Heart right ventricle (tissue), 16 donors: ENCODE data around the gene SLC35E4. TPM values are rescaled to one million over a fixed set of nuclear protein-coding genes. Genes with fewer than 3 reads are reported as not detected.
"Not testable (repeated sequence)": the region's sequence is repeated elsewhere in the genome, so short reads cannot be mapped to it uniquely, and the experiment has no call there.

Source experiments
- ATAC-seq, 8 donors: fragments of 200-7000 bp; cut with Tn5 transposase; one replicate each; pipeline ENCODE4 v1.9.1; 2020; ENCODE audit warnings: mild to moderate bottlenecking in 8 of 8, moderate library complexity in 8 of 8, moderate number of reproducible peaks in 1 of 8
- DNase-seq, 2 donors: peaks; one replicate each; pipeline ENCODE4 v3.0.0-alpha.2; 2020
- H3K27ac ChIP-seq, 10 donors: fragments of 200-600 bp; sonication (generic) in 2 of 10; one replicate each; pipeline versions ENCODE4 v1.5.0 to v1.8.0; 2020 to 2022; ENCODE audit warnings: mild to moderate bottlenecking in 3 of 10
- H3K27me3 ChIP-seq, 7 donors: fragments of 200-600 bp; one replicate each; pipeline ENCODE4 v1.8.0; 2021 to 2022; ENCODE audit warnings: mild to moderate bottlenecking in 2 of 7
- H3K36me3 ChIP-seq, 9 donors: fragments of 200-600 bp; sonication (generic) in 1 of 9; one replicate each; pipeline versions ENCODE4 v1.5.0 to v1.8.0; 2020 to 2022; ENCODE audit warnings: mild to moderate bottlenecking in 2 of 9
- H3K4me1 ChIP-seq, 9 donors: fragments of 200-600 bp; sonication (generic) in 1 of 9; one replicate each; pipeline versions ENCODE4 v1.5.0 to v1.8.0; 2020 to 2022; ENCODE audit warnings: mild to moderate bottlenecking in 4 of 9
- H3K4me3 ChIP-seq, 10 donors: fragments of 200-600 bp; sonication (generic) in 2 of 10; one replicate each; pipeline versions ENCODE4 v1.5.0 to v1.8.0; 2020 to 2022; ENCODE audit warnings: mild to moderate bottlenecking in 7 of 10, moderate library complexity in 2 of 10
- H3K9me3 ChIP-seq, 11 donors: fragments of 200-600 bp in 10 of 11; sonication (generic) in 2 of 11; one replicate each; pipeline versions ENCODE4 v1.5.0 to v1.8.0; 2013 to 2022; ENCODE audit warnings: mild to moderate bottlenecking in 2 of 11, control low read depth in 1 of 11, moderate library complexity in 1 of 11
- WGBS, 2 donors: extraction: QIAGEN DNeasy Blood & Tissue Kit; methylation state at CpG; one replicate each; pipeline ENCODE4 v1.1.7; 2013; ENCODE audit warnings: inconsistent platforms in 1 of 2; 5-methylcytosine and 5-hydroxymethylcytosine counted together
- intact Hi-C, 10 donors: fragments of 100-400 bp; cut with DNase I; formaldehyde crosslinking; loops; one replicate each; pipeline versions ENCODE4 v1.11.1 to v1.14.2; 2022
- polyA plus RNA-seq, 2 donors: library from polyadenylated mRNA; stranded (reverse); fragments of 200-250 nt; gene quantifications; one replicate each; pipeline ENCODE4 v1.2.3, GENCODE V29; 2013
- total RNA-seq, 10 donors: library from RNA; stranded (reverse); fragmentation: NEBNext Ultra II Directional in 3 of 10; extraction: Animal tissue kit (Norgen Biotek cat#: 25700) in 3 of 10; gene quantifications; one replicate each; pipeline versions ENCODE4 v1.2.1 to v1.2.4, GENCODE V29; 2021 to 2023
- TF ChIP-seq, protein P1 (sequence below), 9 donors: fragments of 200-600 bp; sonication (generic) in 2 of 9; IDR thresholded peaks; one replicate each; pipeline versions ENCODE4 v1.5.0 to v1.8.0; 2021 to 2022; ENCODE audit warnings: antibody characterized with exemption in 9 of 9, mild to moderate bottlenecking in 5 of 9, moderate library complexity in 1 of 9
- donor health status: Arrhythmogenic right ventricular cardiomyopathy.
- donor health status: ischemic (EF 13 %, LVEDD 7.1; RV severe dilation, severe dysfunction).
- donor health status: healthy with polysubstance abuse.
- donor health status: DM: no; HTN: yes; CAD: no.
- donor health status: DM: no; HTN: no; CAD: no.
- donor health status: ischemic (EF 25% LVEDD 6.9; RV normal size, moderate dysfunction).
- donor health status: ischemic (EF 25% LVEDD 5.7; RV mildly dilated, moderate dysfunction).
- donor health status: healthy.
- donor health status: DM: yes; HTN: yes; CAD: no.
- donor health status: Ischemic cardiomyopathy.
- donor health status: ischemic (EF 35%, LVEDD 5.7; RV mildly dilated, moderate dysfunction).
- donor health status: nonischemic (EF 11% LVEDD 7.7; RV severe dilation, severe dysfunction).
- donor health status: DM: yes; HTN: yes; CAD: no.
- donor health status: PGD.
- donor health status: ischemic (EF 29% LVEDD 5.4; RV normal size, mild dysfunction).
- donor health status: nonischemic (EF 23%, LVEDD 6.1; RV moderate dilation, normal function).

Gene SLC35E4
- total and polyA plus RNA-seq, 12 donors: 1.8 to 6.0 (median 3.3) TPM

DNA sequence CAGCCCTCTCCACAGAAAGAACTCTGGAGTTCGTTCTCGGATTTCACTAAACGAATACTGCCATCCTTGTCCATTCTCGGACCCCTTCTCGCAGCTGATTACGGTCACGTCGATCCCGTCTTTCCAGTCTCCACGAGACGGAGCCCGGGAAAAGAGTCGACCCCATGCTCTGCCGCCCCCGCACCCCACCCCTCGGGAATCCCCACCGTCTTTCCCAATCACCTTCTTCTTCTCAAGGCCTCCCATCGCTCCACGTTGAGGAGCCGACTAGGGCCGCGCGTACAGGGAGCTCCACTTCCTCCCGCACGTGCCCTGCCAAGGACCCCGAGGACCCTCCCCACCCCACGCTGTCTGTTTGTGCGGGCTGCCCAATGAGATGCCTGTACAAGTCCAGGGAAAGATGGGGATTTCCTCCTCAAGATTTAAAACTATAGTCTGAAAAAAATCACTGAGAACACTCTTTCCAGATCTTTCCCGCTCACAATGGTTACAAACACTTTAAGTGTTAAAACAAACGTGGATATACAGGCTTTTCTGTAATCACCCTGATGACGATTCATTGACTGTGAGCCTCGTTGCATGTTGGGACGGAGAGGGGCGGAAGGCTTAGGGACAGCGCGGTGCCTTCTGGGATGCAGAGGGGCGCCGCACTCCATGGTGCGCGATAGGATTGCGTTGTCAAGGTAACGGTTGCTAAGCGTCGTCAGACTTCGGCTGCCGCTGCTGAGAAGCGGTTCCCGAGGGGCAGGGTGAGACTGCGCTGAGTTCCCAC is 43.8 kb upstream of the SLC35E4 start, which contains the start of gene PES1:
TSS of gene PES1 (minus strand) at position 323 of the 772 bp plus-strand sequence. CDS start at position 246, 77 bp downstream.
- 0 to 1% methylated on average over 49 of the region's 49 CpGs for WGBS, 2 donors
- DNase-seq (peak; percentile 91 to 97), ATAC-seq (peak; percentile 99 to 100 (median 100))
- peak within 1 kb of the TSS in 9 of 10 donors; percentile 41 to 92 (median 81) for H3K27ac ChIP-seq
- H3K27me3 ChIP-seq: no peaks in the 10 kb centered on the region
- intact Hi-C loops: no loop called here
- TF ChIP-seq, protein P1, sequence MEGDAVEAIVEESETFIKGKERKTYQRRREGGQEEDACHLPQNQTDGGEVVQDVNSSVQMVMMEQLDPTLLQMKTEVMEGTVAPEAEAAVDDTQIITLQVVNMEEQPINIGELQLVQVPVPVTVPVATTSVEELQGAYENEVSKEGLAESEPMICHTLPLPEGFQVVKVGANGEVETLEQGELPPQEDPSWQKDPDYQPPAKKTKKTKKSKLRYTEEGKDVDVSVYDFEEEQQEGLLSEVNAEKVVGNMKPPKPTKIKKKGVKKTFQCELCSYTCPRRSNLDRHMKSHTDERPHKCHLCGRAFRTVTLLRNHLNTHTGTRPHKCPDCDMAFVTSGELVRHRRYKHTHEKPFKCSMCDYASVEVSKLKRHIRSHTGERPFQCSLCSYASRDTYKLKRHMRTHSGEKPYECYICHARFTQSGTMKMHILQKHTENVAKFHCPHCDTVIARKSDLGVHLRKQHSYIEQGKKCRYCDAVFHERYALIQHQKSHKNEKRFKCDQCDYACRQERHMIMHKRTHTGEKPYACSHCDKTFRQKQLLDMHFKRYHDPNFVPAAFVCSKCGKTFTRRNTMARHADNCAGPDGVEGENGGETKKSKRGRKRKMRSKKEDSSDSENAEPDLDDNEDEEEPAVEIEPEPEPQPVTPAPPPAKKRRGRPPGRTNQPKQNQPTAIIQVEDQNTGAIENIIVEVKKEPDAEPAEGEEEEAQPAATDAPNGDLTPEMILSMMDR (IDR thresholded peaks at IDR 0.05): peak in 1 of 9 donors; percentile 5
- peak within 1 kb of the TSS; percentile 51 to 94 (median 78) for H3K4me3 ChIP-seq
- H3K4me1 ChIP-seq: peaks cover 3 to 21% (median 19%) of the 10 kb centered on the region in 9 donors
- H3K9me3 ChIP-seq: no peaks in the 10 kb centered on the region
- peaks cover 0 to 29% (median 20%) of the 10 kb centered on the region in 9 donors for H3K36me3 ChIP-seq

DNA sequence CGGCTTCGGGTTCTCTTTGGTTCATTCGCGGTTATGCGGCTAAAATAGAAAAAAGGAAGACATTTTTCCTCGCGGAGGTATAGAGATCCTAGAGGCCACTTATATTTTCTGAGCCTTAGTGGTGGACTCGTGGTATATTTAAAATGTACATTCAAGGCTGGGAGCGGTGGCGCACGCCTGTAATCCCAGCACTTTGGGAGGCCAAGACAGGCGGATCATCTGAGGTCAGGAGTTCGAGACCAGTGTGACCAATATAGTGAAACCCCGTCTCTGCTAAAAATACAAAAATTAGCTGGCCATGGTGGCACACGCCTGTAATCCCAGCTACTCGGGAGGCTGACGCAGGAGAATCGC is 43.2 kb upstream of the SLC35E4 start:
- Histone ChIP-seq H3K4me3 (peak overlapping the region in 9 of 10 donors; percentile 51 to 94 (median 81)), H3K36me3 (peaks cover 0 to 23% (median 14%) of the 10 kb centered on the region in 9 donors), H3K4me1 (peaks cover 3 to 21% (median 19%) of the 10 kb centered on the region in 9 donors), H3K27ac (peak overlapping the region in 5 of 10 donors; percentile 77 to 92 (median 81))
- H3K27me3 ChIP-seq, intact Hi-C loops, DNase-seq, H3K9me3 ChIP-seq: not testable (repeated sequence)
- WGBS, 2 donors: 35% methylated on average over 18 of the region's 18 CpGs
- ATAC-seq: peak in 1 of 8 donors; percentile 2

DNA sequence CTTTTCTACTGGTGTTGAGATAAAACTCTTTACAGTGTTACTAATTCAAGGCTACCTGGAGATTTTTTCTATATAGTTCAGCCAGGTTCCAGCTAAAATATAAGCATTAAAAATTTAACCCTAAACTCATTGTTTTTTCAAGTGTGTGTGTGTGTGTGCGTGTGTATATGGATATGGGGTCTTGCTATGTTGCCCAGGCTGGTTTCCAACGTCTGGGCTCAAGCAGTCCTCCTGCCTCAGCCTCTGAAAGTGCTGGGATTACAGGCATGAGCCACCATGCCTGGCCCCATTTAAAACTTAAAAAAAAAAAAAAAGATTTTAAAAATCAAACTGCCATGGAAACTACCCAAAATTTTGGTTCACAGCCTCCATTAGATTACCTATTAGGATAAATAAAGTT is 39.4 kb upstream of the SLC35E4 start:
- intact Hi-C loops: no loop called here
- 59 to 73% methylated on average over 2 of the region's 2 CpGs for WGBS, 2 donors
- TF ChIP-seq, protein P1 (IDR thresholded peaks at IDR 0.05): no peak

DNA sequence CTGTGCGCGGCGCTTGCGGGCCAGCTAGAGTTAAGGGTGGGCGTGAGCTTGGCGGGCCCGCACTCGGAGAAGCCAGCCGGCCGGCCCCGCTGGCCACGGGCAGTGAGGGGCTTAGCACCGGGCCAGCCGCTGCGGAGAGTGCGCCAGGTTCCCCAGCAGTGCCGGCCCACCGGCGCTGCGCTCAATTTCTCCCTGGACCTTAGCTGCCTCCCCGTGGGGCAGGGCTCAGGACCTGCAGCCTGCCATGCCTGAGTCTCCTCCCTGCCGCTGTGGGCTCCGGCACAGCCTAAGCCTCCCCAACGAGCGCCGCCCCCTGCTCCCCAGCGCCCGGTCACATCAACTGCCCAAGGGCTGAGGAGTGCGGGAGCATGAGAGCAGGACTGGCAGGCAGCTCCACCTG is 38.7 kb upstream of the SLC35E4 start:
- intact Hi-C loops: no loop called here
- Histone ChIP-seq H3K4me3 (no peak overlapping the region), H3K27me3 (no peaks in the 10 kb centered on the region), H3K36me3 (no peaks in the 10 kb centered on the region), H3K4me1 (peaks cover 0 to 5% (median 4%) of the 10 kb centered on the region in 9 donors), H3K9me3 (no peaks in the 10 kb centered on the region), H3K27ac (no peak overlapping the region)
- TF ChIP-seq, protein P1 (IDR thresholded peaks at IDR 0.05): no peak
- ATAC-seq (no peak), DNase-seq (no peak)
- WGBS, 2 donors: 92 to 93% methylated on average over 19 to 29 of the region's 29 CpGs

More for the DNA sequence above, 39.4 kb upstream of the SLC35E4 start:
- no peaks in the 10 kb centered on the region for H3K36me3 ChIP-seq
- no peak for ATAC-seq
- no peak overlapping the region for H3K27ac ChIP-seq
- H3K27me3 ChIP-seq: no peaks in the 10 kb centered on the region
- no peak overlapping the region for H3K4me3 ChIP-seq
- DNase-seq: no peak
- H3K4me1 ChIP-seq: peaks cover 0 to 7% (median 6%) of the 10 kb centered on the region in 9 donors
- H3K9me3 ChIP-seq: no peaks in the 10 kb centered on the region

DNA sequence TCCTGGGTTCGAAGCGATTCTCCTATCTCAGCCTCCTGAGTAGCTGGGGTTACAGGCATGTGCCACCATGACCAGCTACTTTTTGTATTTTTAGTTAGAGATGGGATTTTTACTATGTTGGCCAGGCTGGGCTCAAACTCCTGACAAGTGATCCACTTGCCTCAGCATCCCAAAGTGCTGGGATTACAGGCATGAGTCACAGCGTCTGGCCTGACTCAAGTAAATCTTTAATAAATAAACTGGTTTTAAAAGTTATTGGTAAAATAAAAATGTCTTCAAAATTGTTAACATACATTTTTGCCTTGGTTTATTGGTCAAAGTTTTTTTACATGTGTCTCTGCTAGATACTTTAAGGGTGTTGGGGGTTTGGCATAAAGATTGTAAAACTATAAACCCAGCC is 36.6 kb upstream of the SLC35E4 start:
- no peak overlapping the region for H3K4me3 ChIP-seq
- ATAC-seq: no peak
- DNase-seq: no peak
- TF ChIP-seq, protein P1 (IDR thresholded peaks at IDR 0.05): no peak
- H3K27ac ChIP-seq: no peak overlapping the region
- no peaks in the 10 kb centered on the region for H3K27me3 ChIP-seq
- intact Hi-C loops: no loop called here
- no peaks in the 10 kb centered on the region for H3K9me3 ChIP-seq
- peaks cover 0 to under 1% (median 0%) of the 10 kb centered on the region in 9 donors for H3K4me1 ChIP-seq
- 92% methylated on average over 3 of the region's 3 CpGs for WGBS, 2 donors
- H3K36me3 ChIP-seq: peaks cover 0 to 1% (median 0%) of the 10 kb centered on the region in 9 donors
